K562 (cell line): ENCODE measurements around the gene RNF144A. TPM values are rescaled to one million over a fixed set of nuclear protein-coding genes. Genes with fewer than 3 reads are reported as not detected.

Experiments
- ATAC-seq: fragments of 200-7000 bp; cut with Tn5 transposase; 3 replicates; pipeline ENCODE4 v1.9.1; 2020; ENCODE audit warnings: moderate library complexity
- BruUV-seq: library from RNA; stranded (reverse); fragments of 400-500 nt; replicated peaks from 2 replicates; lab custom pipeline; 2021; lab: Mats Ljungman, UMichigan
- CTCF ChIA-PET: fragments of 300-600 bp; formaldehyde crosslinking; extraction: SDS; loops from one replicate; lab custom pipeline; 2021; ENCODE audit warnings: low intra/inter-chr PET ratio; lab: Yijun Ruan, JAX
- POLR2A ChIA-PET: fragments of 300-600, 350-650 bp; sonication (Branson Sonifier 250); formaldehyde crosslinking; extraction: SDS; loops from one replicate; lab custom pipeline; 2021; ENCODE audit warnings: antibody characterized with exemption, inconsistent platforms; lab: Yijun Ruan, JAX
- DNase-seq, 4 experiments: peaks; one replicate each; pipeline versions ENCODE4 v3.0.0 to v3.0.0-alpha.2; 2011 to 2018; ENCODE audit warnings: low spot score in 3 of 4, mixed read lengths in 3 of 4; ENCODE audit errors: extremely low read depth in 1 of 4
- FAIRE-seq: peaks from 2 replicates; lab custom pipeline; 2011; peaks lifted over from hg19 to GRCh38; lab: Jason Lieb, UNC
- H2AFZ ChIP-seq: 2 replicates; pipeline ENCODE4 v1.6.0; 2011; ENCODE audit warnings: low read depth, low read length, control low read depth, inconsistent platforms
- H3K27ac ChIP-seq: fragments of 200-600 bp; 3 replicates; pipeline ENCODE4 v1.8.0; 2011; ENCODE audit warnings: low read depth, mild to moderate bottlenecking, control low read depth, inconsistent platforms, low read length, moderate library complexity, mixed read lengths; ENCODE audit errors: extremely low read depth
- H3K27me3 ChIP-seq, 2 experiments: fragments of 300-600 bp in 1 of 2; 2 replicates in 1 of 2; 3 replicates in 1 of 2; pipeline versions ENCODE4 v1.6.0 to v1.8.0; 2011; ENCODE audit warnings: inconsistent platforms in 2 of 2, low read length in 2 of 2, mild to moderate bottlenecking in 1 of 2, mixed read lengths in 1 of 2, moderate library complexity in 1 of 2; ENCODE audit not compliant: control insufficient read depth in 2 of 2, insufficient read depth in 2 of 2
- H3K36me3 ChIP-seq: fragments of 300-600 bp; 3 replicates; pipeline ENCODE4 v1.8.0; 2011; ENCODE audit warnings: mild to moderate bottlenecking, low read length, inconsistent platforms; ENCODE audit not compliant: control insufficient read depth, insufficient read depth
- H3K4me1 ChIP-seq, 2 experiments: fragments of 200-600 bp in 1 of 2; replicated peaks in 1 of 2; 2 replicates in 1 of 2; 3 replicates in 1 of 2; pipeline versions ENCODE4 v1.5.1 to v1.8.0; 2011; ENCODE audit warnings: inconsistent platforms in 2 of 2, low read length in 2 of 2, mild to moderate bottlenecking in 1 of 2, mixed read lengths in 1 of 2, moderate library complexity in 1 of 2; ENCODE audit not compliant: control insufficient read depth in 2 of 2, insufficient read depth in 2 of 2
- H3K4me2 ChIP-seq: 2 replicates; pipeline ENCODE4 v1.6.1; 2011; ENCODE audit warnings: low read length, control low read depth, inconsistent platforms, mixed read lengths; ENCODE audit not compliant: insufficient read depth
- H3K4me3 ChIP-seq: fragments of 200-600 bp; sonication (generic), shearing (Covaris generic); 2 replicates; pipeline ENCODE4 v1.5.1; 2016; ENCODE audit warnings: control low read depth, inconsistent platforms
- H3K79me2 ChIP-seq: fragments of 200-600 bp; 3 replicates; pipeline ENCODE4 v1.8.0; 2011; ENCODE audit warnings: low read length, inconsistent platforms; ENCODE audit not compliant: control insufficient read depth, insufficient read depth
- H3K9ac ChIP-seq, 2 experiments: 2 replicates each; pipeline versions ENCODE4 v1.6.0 to v1.6.1; 2011; ENCODE audit warnings: low read depth in 2 of 2, low read length in 2 of 2, control low read depth in 1 of 2, inconsistent platforms in 1 of 2, mild to moderate bottlenecking in 1 of 2, mixed read lengths in 1 of 2; ENCODE audit not compliant: insufficient read depth in 1 of 2
- H3K9me1 ChIP-seq: one replicate; pipeline ENCODE4 v1.6.0; 2011; ENCODE audit warnings: inconsistent platforms, mild to moderate bottlenecking, low read length, moderate library complexity; ENCODE audit not compliant: control insufficient read depth, insufficient read depth
- H3K9me3 ChIP-seq: replicated peaks from 2 replicates; pipeline ENCODE4 v1.5.1; 2011; ENCODE audit warnings: low read depth, low read length, inconsistent platforms; ENCODE audit not compliant: control insufficient read depth, insufficient read depth
- H4K20me1 ChIP-seq: replicated peaks from 2 replicates; pipeline ENCODE4 v1.6.1; 2011; ENCODE audit warnings: low read length, inconsistent platforms, mixed read lengths; ENCODE audit not compliant: control insufficient read depth, insufficient read depth
- C11orf30 ChIP-seq: fragments of 450-650 bp; IDR thresholded peaks from 2 replicates; pipeline ENCODE4 v1.6.1; 2016; ENCODE audit warnings: low read depth, mild to moderate bottlenecking
- CAMTA2 ChIP-seq: fragments of 250-450 bp; sonication (Bioruptor Pico); conservative IDR thresholded peaks from 2 replicates; pipeline ENCODE4 v1.5.1; 2022
- HDAC6 ChIP-seq: IDR thresholded peaks from 2 replicates; pipeline ENCODE4 v1.6.1; 2012; ENCODE audit warnings: low read depth, mild to moderate bottlenecking, control low read depth, inconsistent platforms, low read length, moderate library complexity
- HEY1 ChIP-seq: fragments of 250-450 bp; sonication (Bioruptor Pico); IDR thresholded peaks from 2 replicates; pipeline ENCODE4 v1.5.0; 2020; ENCODE audit warnings: mild to moderate bottlenecking, moderate library complexity, borderline replicate concordance
- WGBS: fragments of 100-300 bp; shearing (Covaris generic); methylation state at CpG from one replicate; pipeline ENCODE4 v1.1.6; 2016; ENCODE audit warnings: low coverage, mixed read lengths; ENCODE audit not compliant: insufficient coverage; ENCODE audit errors: missing lambda C conversion rate; 5-methylcytosine and 5-hydroxymethylcytosine counted together
- in situ Hi-C: fragments of 300-500 bp; cut with MboI; formaldehyde crosslinking; loops from 4 replicates; pipeline ENCODE4 v1.15.0; 2018; ENCODE audit warnings: inconsistent platforms, mixed read lengths
- intact Hi-C: fragments of 100-400 bp; cut with micrococcal nuclease; formaldehyde crosslinking; loops from 2 replicates; pipeline ENCODE4 v1.14.2; 2022
- polyA plus RNA-seq, 8 experiments: library from polyadenylated mRNA; depleted of rRNA in 4 of 8; stranded (reverse) in 5 of 8; unstranded in 3 of 8; fragments of >200 nt; fragmentation: Nextera tagmentation in 2 of 8; fragmentation: Illumina TruSeq in 1 of 8; extraction: Ambion mirVana in 2 of 8; extraction: Trizol in 1 of 8; gene quantifications; 2 replicates each; pipeline versions ENCODE4 v1.2.1 to v1.2.3, GENCODE V29; 2011 to 2014; ENCODE audit warnings: inconsistent platforms in 1 of 8, missing spikeins in 1 of 8
- total RNA-seq, 7 experiments: library from RNA; depleted of rRNA in 6 of 7; stranded (reverse); fragments of >200 nt in 6 of 7; fragmentation: Illumina TruSeq in 2 of 7; extraction: Trizol in 2 of 7; gene quantifications; 2 replicates each; pipeline versions ENCODE4 v1.2.1 to v1.2.3, GENCODE V29; 2011 to 2021; ENCODE audit warnings: low replicate concordance in 1 of 7
- TF ChIP-seq, protein P1 (sequence below): sonication (generic); formaldehyde crosslinking; IDR thresholded peaks from 2 replicates; pipeline ENCODE4 v1.8.1; 2023; ENCODE audit warnings: missing genetic modification reagents, mild to moderate bottlenecking, borderline replicate concordance

Gene RNF144A
- total and polyA plus RNA-seq, 9 of the 15 experiments (the other 6 are each of a cell fraction or from before 2014, with no cell fraction given) = 0.96 to 11.3 (median 6.2) TPM

- DNase-seq (no peak), ATAC-seq (no peak)
- intact Hi-C loops (loop anchor here (10.0 kb wide), 1 partner anchor 1591 kb away; the partner anchor contains the start of gene ID2), in situ Hi-C loops (loop anchor here (25.0 kb wide), 1 partner anchor 1594 kb away; the partner anchor contains the start of gene ID2)
- TF ChIP-seq C11orf30 = no peak
- TF ChIP-seq HDAC6 = no peak
- no peak for TF ChIP-seq CAMTA2 (CRISPR knock-in tag)
- TF ChIP-seq, protein P1, sequence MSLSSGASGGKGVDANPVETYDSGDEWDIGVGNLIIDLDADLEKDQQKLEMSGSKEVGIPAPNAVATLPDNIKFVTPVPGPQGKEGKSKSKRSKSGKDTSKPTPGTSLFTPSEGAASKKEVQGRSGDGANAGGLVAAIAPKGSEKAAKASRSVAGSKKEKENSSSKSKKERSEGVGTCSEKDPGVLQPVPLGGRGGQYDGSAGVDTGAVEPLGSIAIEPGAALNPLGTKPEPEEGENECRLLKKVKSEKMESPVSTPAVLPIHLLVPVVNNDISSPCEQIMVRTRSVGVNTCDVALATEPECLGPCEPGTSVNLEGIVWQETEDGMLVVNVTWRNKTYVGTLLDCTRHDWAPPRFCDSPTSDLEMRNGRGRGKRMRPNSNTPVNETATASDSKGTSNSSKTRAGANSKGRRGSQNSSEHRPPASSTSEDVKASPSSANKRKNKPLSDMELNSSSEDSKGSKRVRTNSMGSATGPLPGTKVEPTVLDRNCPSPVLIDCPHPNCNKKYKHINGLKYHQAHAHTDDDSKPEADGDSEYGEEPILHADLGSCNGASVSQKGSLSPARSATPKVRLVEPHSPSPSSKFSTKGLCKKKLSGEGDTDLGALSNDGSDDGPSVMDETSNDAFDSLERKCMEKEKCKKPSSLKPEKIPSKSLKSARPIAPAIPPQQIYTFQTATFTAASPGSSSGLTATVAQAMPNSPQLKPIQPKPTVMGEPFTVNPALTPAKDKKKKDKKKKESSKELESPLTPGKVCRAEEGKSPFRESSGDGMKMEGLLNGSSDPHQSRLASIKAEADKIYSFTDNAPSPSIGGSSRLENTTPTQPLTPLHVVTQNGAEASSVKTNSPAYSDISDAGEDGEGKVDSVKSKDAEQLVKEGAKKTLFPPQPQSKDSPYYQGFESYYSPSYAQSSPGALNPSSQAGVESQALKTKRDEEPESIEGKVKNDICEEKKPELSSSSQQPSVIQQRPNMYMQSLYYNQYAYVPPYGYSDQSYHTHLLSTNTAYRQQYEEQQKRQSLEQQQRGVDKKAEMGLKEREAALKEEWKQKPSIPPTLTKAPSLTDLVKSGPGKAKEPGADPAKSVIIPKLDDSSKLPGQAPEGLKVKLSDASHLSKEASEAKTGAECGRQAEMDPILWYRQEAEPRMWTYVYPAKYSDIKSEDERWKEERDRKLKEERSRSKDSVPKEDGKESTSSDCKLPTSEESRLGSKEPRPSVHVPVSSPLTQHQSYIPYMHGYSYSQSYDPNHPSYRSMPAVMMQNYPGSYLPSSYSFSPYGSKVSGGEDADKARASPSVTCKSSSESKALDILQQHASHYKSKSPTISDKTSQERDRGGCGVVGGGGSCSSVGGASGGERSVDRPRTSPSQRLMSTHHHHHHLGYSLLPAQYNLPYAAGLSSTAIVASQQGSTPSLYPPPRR (CRISPR knock-in tag) = no peak
- no peak for TF ChIP-seq HEY1 (CRISPR knock-in tag)
- TF ChIP-seq, all 486 proteins: peak for 0
- WGBS = 0% methylated on average over 3 of the region's 3 CpGs
- H3K79me2 ChIP-seq = no peaks in the 10 kb centered on the region
- no peak for FAIRE-seq
- H3K9me3 ChIP-seq = no peaks in the 10 kb centered on the region
- no TSS peak for BruUV-seq
- H3K9ac ChIP-seq = no peak overlapping the region
- no peaks in the 10 kb centered on the region for H3K9me1 ChIP-seq
- no peak overlapping the region for H2AFZ ChIP-seq
- POLR2A ChIA-PET = interaction anchor here (0.6 kb wide), 1 partner anchor 172 kb away, joined by 3 read pairs; no protein-coding TSS in a partner anchor
- no peak overlapping the region for H3K4me3 ChIP-seq
- CTCF ChIA-PET = no interaction called here
- H3K4me2 ChIP-seq = no peak overlapping the region
- no peak overlapping the region for H3K27ac ChIP-seq
- H3K36me3 ChIP-seq = no peaks in the 10 kb centered on the region
- H3K4me1 ChIP-seq = peaks cover 0 to 8% of the 10 kb centered on the region in 2 experiments; a peak in 2 of 5 replicates
- peaks cover 12 to 69% of the 10 kb centered on the region in 2 experiments for H3K27me3 ChIP-seq
- H4K20me1 ChIP-seq = no peaks in the 10 kb centered on the region
Observed at GRCh38 chr2:7093376-7093775, 176.2 kb downstream of the RNF144A start.

Other genes with a start within 250 kb of the RNF144A start
- 10.5 TPM in 2 replicates for gene CMPK2, start 51.5 kb upstream of the RNF144A start, total RNA-seq (2014; rRNA removed)
- gene CMPK2, start 51.5 kb upstream of the RNF144A start, total RNA-seq (2014; rRNA removed; fragmentation: Illumina TruSeq; extraction: Trizol) = 5.0 and 5.3 TPM in 2 replicates
- 7.4 and 7.6 TPM in 2 replicates for gene CMPK2, start 51.5 kb upstream of the RNF144A start, total RNA-seq (2015; rRNA removed; fragmentation: Illumina TruSeq; extraction: Trizol)
- 7.2 and 7.9 TPM in 2 replicates for gene CMPK2, start 51.5 kb upstream of the RNF144A start, total RNA-seq (2021)
- gene CMPK2, start 51.5 kb upstream of the RNF144A start, polyA plus RNA-seq (2011; rRNA removed) = 3.5 and 4.3 TPM in 2 replicates
- 5.3 and 6.5 TPM in 2 replicates for gene CMPK2, start 51.5 kb upstream of the RNF144A start, polyA plus RNA-seq (2014; fragmentation: Illumina TruSeq; extraction: Trizol)
- gene CMPK2, start 51.5 kb upstream of the RNF144A start, polyA plus RNA-seq (2014; fragmentation: Nextera tagmentation; extraction: Ambion mirVana) = 1 to 10 TPM; 2.6 to 2.9 TPM
- gene CMPK2, start 51.5 kb upstream of the RNF144A start, polyA plus RNA-seq (2014; rRNA removed) = 3.8 and 4.5 TPM in 2 replicates
- gene RSAD2, start 39.6 kb upstream of the RNF144A start, total RNA-seq (2014; rRNA removed) = 0.57 and 1.4 TPM in 2 replicates
- 0.41 and 0.51 TPM in 2 replicates for gene RSAD2, start 39.6 kb upstream of the RNF144A start, total RNA-seq (2014; rRNA removed; fragmentation: Illumina TruSeq; extraction: Trizol)
- gene RSAD2, start 39.6 kb upstream of the RNF144A start, total RNA-seq (2015; rRNA removed; fragmentation: Illumina TruSeq; extraction: Trizol) = 0.51 and 0.68 TPM in 2 replicates
- gene RSAD2, start 39.6 kb upstream of the RNF144A start, total RNA-seq (2021) = 0.18 and 0.49 TPM in 2 replicates
- 0.24 and 0.45 TPM in 2 replicates for gene RSAD2, start 39.6 kb upstream of the RNF144A start, polyA plus RNA-seq (2011; rRNA removed)
- gene RSAD2, start 39.6 kb upstream of the RNF144A start, polyA plus RNA-seq (2014; fragmentation: Illumina TruSeq; extraction: Trizol) = 0.15 and 0.37 TPM in 2 replicates
- gene RSAD2, start 39.6 kb upstream of the RNF144A start, polyA plus RNA-seq (2014; fragmentation: Nextera tagmentation; extraction: Ambion mirVana) = under 1 TPM; 0.15 to 0.28 TPM
- 0.11 and 0.19 TPM in 2 replicates for gene RSAD2, start 39.6 kb upstream of the RNF144A start, polyA plus RNA-seq (2014; rRNA removed)